HG03095 (cell line): ENCODE results near the gene ASTN2.

Experiments
- ATAC-seq: cut with Tn5 transposase; IDR thresholded peaks from one replicate; pipeline ENCODE4 v1.9.1; 2021; ENCODE audit warnings: moderate library complexity; ENCODE audit not compliant: unreplicated experiment

The ASTN2 gene

GRCh38 chr9:117180896-117181445, 233.9 kb downstream of the ASTN2 start:
- no peak for ATAC-seq

GRCh38 chr9:117178596-117179375, 236.1 kb downstream of the ASTN2 start:
- no peak for ATAC-seq

- ATAC-seq: no peak
Observed at GRCh38 chr9:117170567-117170966, 244.3 kb downstream of the ASTN2 start.

- ATAC-seq: no peak
Observed at GRCh38 chr9:117169089-117169621, 245.7 kb downstream of the ASTN2 start.

GRCh38 chr9:117164512-117164911, 250.3 kb downstream of the ASTN2 start:
- ATAC-seq: no peak

- ATAC-seq: no peak
Observed at GRCh38 chr9:117160254-117160653, 254.6 kb downstream of the ASTN2 start.

GRCh38 chr9:117156771-117157535, 257.9 kb downstream of the ASTN2 start:
- ATAC-seq: no peak

GRCh38 chr9:117156144-117156688, 258.6 kb downstream of the ASTN2 start:
- no peak for ATAC-seq

- no peak for ATAC-seq
Observed at GRCh38 chr9:117153021-117153420, 261.8 kb downstream of the ASTN2 start.

GRCh38 chr9:117151716-117152115, 263.1 kb downstream of the ASTN2 start:
- no peak for ATAC-seq

- no peak for ATAC-seq
Observed at GRCh38 chr9:117149996-117150395, 264.9 kb downstream of the ASTN2 start.

- no peak for ATAC-seq
Observed at GRCh38 chr9:117145811-117146490, 268.9 kb downstream of the ASTN2 start.

GRCh38 chr9:117145081-117145480, 269.8 kb downstream of the ASTN2 start:
- no peak for ATAC-seq

- no peak for ATAC-seq
Observed at GRCh38 chr9:117138231-117138630, 276.6 kb downstream of the ASTN2 start.

GRCh38 chr9:117136461-117136860, 278.4 kb downstream of the ASTN2 start:
- ATAC-seq: no peak

GRCh38 chr9:117135501-117136098, 279.3 kb downstream of the ASTN2 start:
- no peak for ATAC-seq

- ATAC-seq: no peak
Observed at GRCh38 chr9:117134826-117135500, 279.9 kb downstream of the ASTN2 start.

GRCh38 chr9:117126871-117127270, 288.0 kb downstream of the ASTN2 start:
- no peak for ATAC-seq

GRCh38 chr9:117125531-117125930, 289.3 kb downstream of the ASTN2 start:
- no peak for ATAC-seq

- ATAC-seq: no peak
Observed at GRCh38 chr9:117123729-117124128, 291.1 kb downstream of the ASTN2 start.
